ENCODE results near the gene ZFP91. TPM values are rescaled to one million over a fixed set of nuclear protein-coding genes. Genes with fewer than 3 reads are reported as not detected.

ZFP91 gene
- total and polyA plus RNA-seq, 2 of the 4 experiments (the other 2 are of a cell fraction): 20.7 to 25.3 TPM

- WGBS, 2 experiments (ENCODE audit: extremely low coverage in 2 of 2, insufficient read length in 1 of 2): no CpG with 5 or more reads among the region's 3 CpGs
- peaks cover 1% of the 10 kb centered on the region; the same call in 1 of the 2 replicates for H3K27me3 ChIP-seq (ENCODE audit: control insufficient read depth, insufficient read depth, low read length)
Observed at GRCh38 chr11:58658623-58659022, 79.8 kb downstream of the ZFP91 start.

More at GRCh38 chr11:58658623-58659022, 79.8 kb downstream of the ZFP91 start:
- CTCF ChIA-PET: no interaction called here
- Histone ChIP-seq H3K4me1 (ENCODE audit: control insufficient read depth, insufficient read depth, low read length) (peaks cover 2% of the 10 kb centered on the region; the same call in 1 of the 2 replicates), H3K27ac (ENCODE audit: insufficient read depth, low read length) (no peak overlapping the region), H2BK5ac (ENCODE audit: low read depth, low read length, poor library complexity, severe bottlenecking) (no peak overlapping the region), H3K9ac (ENCODE audit: low read depth, low read length) (no peak overlapping the region), H3K4me3 (ENCODE audit: insufficient read depth, low read depth, low read length) (no peak overlapping the region), H3K36me3 (ENCODE audit: control insufficient read depth, insufficient read depth, low read length) (no peaks in the 10 kb centered on the region), H2AFZ (replicated peaks; ENCODE audit: low read length, poor library complexity) (no peak overlapping the region), H3K56ac (ENCODE audit: extremely low read depth, insufficient read depth, low read length) (no peak overlapping the region), H4K5ac (ENCODE audit: low read depth, low read length) (no peak overlapping the region), H2AK9ac (replicated peaks; ENCODE audit: low read depth, low read length, poor library complexity) (no peak overlapping the region), H3K79me1 (ENCODE audit: low read depth in 1 of 2, low read length in 2 of 2) (no peaks in the 10 kb centered on the region), H4K91ac (ENCODE audit: insufficient read depth, low read depth, low read length) (no peak overlapping the region), H2AK5ac (ENCODE audit: low read depth, low read length) (no peak overlapping the region), H4K20me1 (ENCODE audit: insufficient read depth, low read length) (no peaks in the 10 kb centered on the region), H3K14ac (replicated peaks; ENCODE audit: low read depth, low read length) (no peak overlapping the region), H3K4me2 (ENCODE audit: low read depth, low read length) (no peak overlapping the region), H2BK20ac (ENCODE audit: low read depth, low read length) (no peak overlapping the region), H3K4ac (ENCODE audit: low read depth, low read length) (no peak overlapping the region), H4K8ac (ENCODE audit: low read depth in 2 of 2, low read length in 2 of 2) (no peak overlapping the region), H2BK120ac (ENCODE audit: low read depth, low read length) (no peak overlapping the region), H3K23ac (ENCODE audit: low read depth, low read length) (no peak overlapping the region), H3K9me1 (ENCODE audit: insufficient read depth, low read length) (no peaks in the 10 kb centered on the region), H2BK15ac (ENCODE audit: low read depth, low read length) (no peak overlapping the region), H3K18ac (ENCODE audit: low read depth, low read length) (no peak overlapping the region), H3K9me3 (ENCODE audit: control insufficient read depth, insufficient read depth, low read length) (no peaks in the 10 kb centered on the region)
- DNase-seq (no peak), ATAC-seq (ENCODE audit: low read depth) (no peak)
- dilution Hi-C loops (cut with HindIII; ENCODE audit: low sequenced_read_pairs, unreplicated experiment) (no loop called here), intact Hi-C loops (cut with micrococcal nuclease) (no loop called here), in situ Hi-C loops (cut with MboI; ENCODE audit: low sequenced_read_pairs) (no loop called here)
- POLR2A ChIA-PET (ENCODE audit: unreplicated experiment): no interaction called here
- TF ChIP-seq CTCF (conservative IDR thresholded peaks at IDR 0.05; ENCODE audit: low read depth, low read length): no peak
- TF ChIP-seq USF2 (IDR thresholded peaks at IDR 0.05; ENCODE audit: low read depth, low read length): no peak
- TF ChIP-seq RAD21 (IDR thresholded peaks at IDR 0.05; ENCODE audit: low read length): no peak
- no peak for TF ChIP-seq CEBPB (IDR thresholded peaks at IDR 0.05; ENCODE audit: low read depth, low read length)
- no peak for TF ChIP-seq CHD1 (IDR thresholded peaks at IDR 0.05; ENCODE audit: low read depth, low read length)
- TF ChIP-seq POLR2A (IDR thresholded peaks at IDR 0.05; ENCODE audit: low read depth, low read length): no peak
- TF ChIP-seq NFE2L2 (IDR thresholded peaks at IDR 0.05; ENCODE audit: low read depth, low read length): no peak
- TF ChIP-seq MXI1 (IDR thresholded peaks at IDR 0.05; ENCODE audit: borderline replicate concordance, low read depth, low read length): no peak
- no peak for TF ChIP-seq MAZ (IDR thresholded peaks at IDR 0.05; ENCODE audit: borderline replicate concordance, low read depth, low read length)
- no peak for TF ChIP-seq BHLHE40 (IDR thresholded peaks at IDR 0.05; ENCODE audit: low read depth, low read length)
- no peak for TF ChIP-seq RCOR1 (IDR thresholded peaks at IDR 0.05; ENCODE audit: insufficient replicate concordance, low read length)
- no peak for TF ChIP-seq MAFK (IDR thresholded peaks at IDR 0.05; ENCODE audit: low read depth, low read length)
- TF ChIP-seq ELK1 (IDR thresholded peaks at IDR 0.05; ENCODE audit: borderline replicate concordance, low read depth, low read length): no peak
- TF ChIP-seq SMC3 (IDR thresholded peaks at IDR 0.05; ENCODE audit: low read depth, low read length): no peak
- no peak for TF ChIP-seq RFX5 (IDR thresholded peaks at IDR 0.05; ENCODE audit: low read depth, low read length)
- TF ChIP-seq FOS (IDR thresholded peaks at IDR 0.05; ENCODE audit: low read depth, low read length): no peak
- BruUV-seq (replicated peaks): no TSS peak
